GM12878 (cell line): ENCODE data around the gene SYCE1L. TPM values are rescaled to one million over a fixed set of nuclear protein-coding genes. Genes with fewer than 3 reads are reported as not detected.

Experiments used
- ATAC-seq: fragments of 200-7000 bp; cut with Tn5 transposase; 3 replicates; pipeline ENCODE4 v1.9.1; 2020; ENCODE audit warnings: mild to moderate bottlenecking, moderate library complexity
- BruUV-seq: library from RNA; stranded (reverse); fragments of 400-500 nt; replicated peaks from 2 replicates; lab custom pipeline; 2021; lab: Mats Ljungman, UMichigan
- CTCF ChIA-PET: fragments of 300-600 bp; sonication (Branson Sonifier 250); formaldehyde crosslinking; extraction: SDS; loops from one replicate; lab custom pipeline; 2021; ENCODE audit warnings: inconsistent platforms; lab: Yijun Ruan, JAX
- POLR2A ChIA-PET: fragments of 350-600 bp; formaldehyde crosslinking; extraction: SDS; loops from one replicate; lab custom pipeline; 2021; ENCODE audit warnings: inconsistent platforms; lab: Charles Lee
- RAD21 ChIA-PET: fragments of 300-600 bp; sonication (Branson Sonifier 250); formaldehyde crosslinking; loops from one replicate; lab custom pipeline; 2023; ENCODE audit warnings: antibody characterized with exemption; ENCODE audit not compliant: unreplicated experiment; lab: Charles Lee
- SMC1A ChIA-PET: fragments of 300-600 bp; sonication (Branson Sonifier 250); formaldehyde crosslinking; loops from one replicate; lab custom pipeline; 2023; ENCODE audit not compliant: unreplicated experiment, uncharacterized antibody; lab: Charles Lee
- DNase-seq: peaks from one replicate; pipeline ENCODE4 v3.0.0-alpha.2; 2011; ENCODE audit warnings: low read depth, low spot score
- FAIRE-seq: peaks from 3 replicates; lab custom pipeline; 2011; peaks lifted over from hg19 to GRCh38; lab: Jason Lieb, UNC
- H2AFZ ChIP-seq: 2 replicates; pipeline ENCODE4 v1.6.0; 2011; ENCODE audit warnings: low read depth, low read length, control low read depth; ENCODE audit not compliant: control insufficient read depth
- H3K27ac ChIP-seq: 2 replicates; pipeline ENCODE4 v1.5.1; 2011; ENCODE audit warnings: control low read depth; ENCODE audit not compliant: control insufficient read depth, insufficient read depth
- H3K27me3 ChIP-seq, 2 experiments: replicated peaks in 1 of 2; 2 replicates each; pipeline versions ENCODE4 v1.6.0 to v1.6.1; 2011; ENCODE audit warnings: low read length in 1 of 2; ENCODE audit not compliant: control insufficient read depth in 2 of 2, insufficient read depth in 2 of 2
- H3K36me3 ChIP-seq, 2 experiments: 2 replicates each; pipeline ENCODE4 v1.5.1; 2011; ENCODE audit warnings: low read length in 1 of 2; ENCODE audit not compliant: control insufficient read depth in 2 of 2, insufficient read depth in 2 of 2
- H3K4me1 ChIP-seq: 2 replicates; pipeline ENCODE4 v1.6.1; 2011; ENCODE audit warnings: mild to moderate bottlenecking, low read length, moderate library complexity, mixed read lengths; ENCODE audit not compliant: control insufficient read depth, insufficient read depth
- H3K4me2 ChIP-seq: 2 replicates; pipeline ENCODE4 v1.6.0; 2011; ENCODE audit warnings: control low read depth; ENCODE audit not compliant: control insufficient read depth, insufficient read depth
- H3K4me3 ChIP-seq: fragments of 200-600 bp; sonication (generic); 2 replicates; pipeline ENCODE4 v1.5.1; 2016
- H3K79me2 ChIP-seq: 2 replicates; pipeline ENCODE4 v1.6.0; 2011; ENCODE audit warnings: low read length; ENCODE audit not compliant: control insufficient read depth, insufficient read depth
- H3K9ac ChIP-seq: 2 replicates; pipeline ENCODE4 v1.8.0; 2011; ENCODE audit warnings: low read length, control low read depth, mixed read lengths; ENCODE audit not compliant: control insufficient read depth, insufficient read depth
- H3K9me3 ChIP-seq: replicated peaks from 3 replicates; pipeline ENCODE4 v1.5.1; 2011; ENCODE audit warnings: mild to moderate bottlenecking, low read length; ENCODE audit not compliant: control insufficient read depth, insufficient read depth
- H4K20me1 ChIP-seq: 2 replicates; pipeline ENCODE4 v1.6.0; 2011; ENCODE audit not compliant: control insufficient read depth, insufficient read depth
- CTCF ChIP-seq, 3 experiments: IDR thresholded peaks in 2 of 3; conservative IDR thresholded peaks in 1 of 3; 2 replicates each; pipeline ENCODE4 v1.5.1; 2011; ENCODE audit warnings: low read depth in 3 of 3, low read length in 3 of 3, mild to moderate bottlenecking in 3 of 3, control low read depth in 2 of 3, moderate library complexity in 2 of 3, inconsistent platforms in 1 of 3, mixed read lengths in 1 of 3; ENCODE audit not compliant: control insufficient read depth in 2 of 3, insufficient read depth in 1 of 3; ENCODE audit errors: extremely low read depth in 1 of 3
- EP300 ChIP-seq, 2 experiments: fragments of 150-350 bp in 1 of 2; IDR thresholded peaks; 2 replicates each; pipeline ENCODE4 v1.6.1; 2011 to 2012; ENCODE audit warnings: low read depth in 2 of 2, low read length in 2 of 2, borderline replicate concordance in 1 of 2, improper control_type of control experiment in 1 of 2, inconsistent platforms in 1 of 2; ENCODE audit not compliant: control insufficient read depth in 1 of 2
- GATAD2B ChIP-seq: fragments of 450-650 bp; conservative IDR thresholded peaks from 2 replicates; pipeline ENCODE4 v1.6.1; 2017; ENCODE audit warnings: low read depth, mild to moderate bottlenecking, moderate library complexity
- MAX ChIP-seq: IDR thresholded peaks from 2 replicates; pipeline ENCODE4 v1.6.1; 2012; ENCODE audit warnings: low read depth, low read length, improper control_type of control experiment
- NFYB ChIP-seq: IDR thresholded peaks from 2 replicates; pipeline ENCODE4 v1.6.1; 2011; ENCODE audit warnings: low read depth, mild to moderate bottlenecking, low read length, improper control_type of control experiment, moderate library complexity; ENCODE audit not compliant: insufficient read depth
- POLR2AphosphoS2 ChIP-seq: IDR thresholded peaks from 2 replicates; pipeline ENCODE4 v1.6.1; 2011; ENCODE audit warnings: low read depth, mild to moderate bottlenecking, low read length, improper control_type of control experiment, moderate library complexity
- POLR2AphosphoS5 ChIP-seq: IDR thresholded peaks from 2 replicates; pipeline ENCODE4 v1.6.1; 2011; ENCODE audit warnings: mild to moderate bottlenecking, low read length, inconsistent platforms
- RB1 ChIP-seq: fragments of 450-650 bp; formaldehyde crosslinking; IDR thresholded peaks from 2 replicates; pipeline ENCODE4 v1.6.1; 2017; ENCODE audit warnings: mild to moderate bottlenecking, borderline replicate concordance
- SIX5 ChIP-seq: IDR thresholded peaks from 2 replicates; pipeline ENCODE4 v1.6.1; 2011; ENCODE audit warnings: mild to moderate bottlenecking, low read depth, low read length, moderate library complexity; ENCODE audit not compliant: severe bottlenecking
- ZBTB4 ChIP-seq: fragments of 450-650 bp; formaldehyde crosslinking; IDR thresholded peaks from 2 replicates; pipeline ENCODE4 v1.4.0; 2022; ENCODE audit warnings: mild to moderate bottlenecking, moderate library complexity
- ZNF622 ChIP-seq: fragments of 450-650 bp; IDR thresholded peaks from 2 replicates; pipeline ENCODE4 v1.6.1; 2017; ENCODE audit warnings: mild to moderate bottlenecking, inconsistent platforms
- ZZZ3 ChIP-seq: IDR thresholded peaks from 2 replicates; pipeline ENCODE4 v1.6.1; 2011; ENCODE audit warnings: low read depth; ENCODE audit not compliant: control insufficient read depth, insufficient read length
- WGBS: methylation state at CpG from one replicate; pipeline ENCODE4 v1.1.6; 2016; ENCODE audit warnings: low lambda C conversion rate; ENCODE audit not compliant: insufficient replicate concordance, insufficient coverage; ENCODE audit errors: missing lambda C conversion rate; 5-methylcytosine and 5-hydroxymethylcytosine counted together
- in situ Hi-C: fragments of 300-500 bp; cut with MboI; formaldehyde crosslinking; loops from 9 replicates; pipeline ENCODE4 v1.14.3; 2018; ENCODE audit warnings: mixed read lengths
- intact Hi-C: fragments of 100-400 bp; cut with micrococcal nuclease; formaldehyde crosslinking; loops from one replicate; pipeline ENCODE4 v1.14.2; 2022; ENCODE audit not compliant: unreplicated experiment
- polyA plus RNA-seq, 11 experiments: library from polyadenylated mRNA; depleted of rRNA in 4 of 11; unstranded in 6 of 11; stranded (reverse) in 5 of 11; fragments of >200 nt; fragmentation: Nextera tagmentation in 4 of 11; fragmentation: Illumina TruSeq in 1 of 11; extraction: Ambion mirVana in 4 of 11; extraction: Trizol in 1 of 11; gene quantifications; 1 replicate in 1 of 11; 2 replicates in 10 of 11; pipeline versions ENCODE4 v1.2.1 to v1.2.3, GENCODE V29; 2011 to 2016; ENCODE audit warnings: inconsistent platforms in 2 of 11, missing spikeins in 2 of 11, low read depth in 1 of 11
- total RNA-seq, 4 experiments: library from RNA; depleted of rRNA in 3 of 4; stranded (reverse); fragments of >200 nt in 3 of 4; fragmentation: Illumina TruSeq in 1 of 4; extraction: Trizol in 1 of 4; gene quantifications; 2 replicates each; pipeline versions ENCODE4 v1.2.1 to v1.2.3, GENCODE V29; 2013 to 2021
- TF ChIP-seq, protein P1 (sequence below): fragments of 450-650 bp; IDR thresholded peaks from 2 replicates; pipeline ENCODE4 v1.6.1; 2017; ENCODE audit warnings: mild to moderate bottlenecking, moderate library complexity

The SYCE1L gene
- total and polyA plus RNA-seq, 10 of the 15 experiments (the other 5 are each of a cell fraction or from before 2014, with no cell fraction given), result 0.35 to 4.6 (median 0.91) TPM; not detected in 5

- ChIA-PET SMC1A (no interaction called here), RAD21 (no interaction called here), POLR2A (no interaction called here), CTCF (interaction anchor here (1.2 kb wide), 1 partner anchor 14 kb away, joined by 4 read pairs; no protein-coding TSS in a partner anchor)
- FAIRE-seq, result no peak
- 47% methylated on average over 4 of the region's 4 CpGs for WGBS
- Histone ChIP-seq H3K9ac (no peak overlapping the region), H3K9me3 (no peaks in the 10 kb centered on the region), H3K4me3 (no peak overlapping the region), H3K27me3 (no peaks in the 10 kb centered on the region), H4K20me1 (no peaks in the 10 kb centered on the region), H2AFZ (no peak overlapping the region), H3K79me2 (no peaks in the 10 kb centered on the region), H3K4me1 (no peaks in the 10 kb centered on the region), H3K27ac (no peak overlapping the region), H3K4me2 (no peak overlapping the region), H3K36me3 (no peaks in the 10 kb centered on the region)
- in situ Hi-C loops, result no loop called here
- DNase-seq, result no peak
- no TSS peak for BruUV-seq
- ATAC-seq, result no peak
- intact Hi-C loops, result no loop called here
- TF ChIP-seq ZBTB4 (CRISPR knock-in tag) (no peak), ZNF622 (no peak), RB1 (no peak), SIX5 (no peak), CTCF (IDR thresholded peaks at IDR 0.05 in 2 of 3, conservative IDR thresholded peaks at IDR 0.05 in 1 of 3; ENCODE audit: control insufficient read depth in 2 of 3, extremely low read depth in 1 of 3, insufficient read depth in 1 of 3, low read depth in 3 of 3, low read length in 3 of 3) (no peak), GATAD2B (no peak), ZZZ3 (no peak), POLR2AphosphoS2 (no peak), MAX (no peak), POLR2AphosphoS5 (no peak), NFYB (no peak), EP300 (IDR thresholded peaks at IDR 0.05; ENCODE audit: borderline replicate concordance in 1 of 2, control insufficient read depth in 1 of 2, low read depth in 2 of 2, low read length in 2 of 2) (no peak)
- TF ChIP-seq, protein P1, sequence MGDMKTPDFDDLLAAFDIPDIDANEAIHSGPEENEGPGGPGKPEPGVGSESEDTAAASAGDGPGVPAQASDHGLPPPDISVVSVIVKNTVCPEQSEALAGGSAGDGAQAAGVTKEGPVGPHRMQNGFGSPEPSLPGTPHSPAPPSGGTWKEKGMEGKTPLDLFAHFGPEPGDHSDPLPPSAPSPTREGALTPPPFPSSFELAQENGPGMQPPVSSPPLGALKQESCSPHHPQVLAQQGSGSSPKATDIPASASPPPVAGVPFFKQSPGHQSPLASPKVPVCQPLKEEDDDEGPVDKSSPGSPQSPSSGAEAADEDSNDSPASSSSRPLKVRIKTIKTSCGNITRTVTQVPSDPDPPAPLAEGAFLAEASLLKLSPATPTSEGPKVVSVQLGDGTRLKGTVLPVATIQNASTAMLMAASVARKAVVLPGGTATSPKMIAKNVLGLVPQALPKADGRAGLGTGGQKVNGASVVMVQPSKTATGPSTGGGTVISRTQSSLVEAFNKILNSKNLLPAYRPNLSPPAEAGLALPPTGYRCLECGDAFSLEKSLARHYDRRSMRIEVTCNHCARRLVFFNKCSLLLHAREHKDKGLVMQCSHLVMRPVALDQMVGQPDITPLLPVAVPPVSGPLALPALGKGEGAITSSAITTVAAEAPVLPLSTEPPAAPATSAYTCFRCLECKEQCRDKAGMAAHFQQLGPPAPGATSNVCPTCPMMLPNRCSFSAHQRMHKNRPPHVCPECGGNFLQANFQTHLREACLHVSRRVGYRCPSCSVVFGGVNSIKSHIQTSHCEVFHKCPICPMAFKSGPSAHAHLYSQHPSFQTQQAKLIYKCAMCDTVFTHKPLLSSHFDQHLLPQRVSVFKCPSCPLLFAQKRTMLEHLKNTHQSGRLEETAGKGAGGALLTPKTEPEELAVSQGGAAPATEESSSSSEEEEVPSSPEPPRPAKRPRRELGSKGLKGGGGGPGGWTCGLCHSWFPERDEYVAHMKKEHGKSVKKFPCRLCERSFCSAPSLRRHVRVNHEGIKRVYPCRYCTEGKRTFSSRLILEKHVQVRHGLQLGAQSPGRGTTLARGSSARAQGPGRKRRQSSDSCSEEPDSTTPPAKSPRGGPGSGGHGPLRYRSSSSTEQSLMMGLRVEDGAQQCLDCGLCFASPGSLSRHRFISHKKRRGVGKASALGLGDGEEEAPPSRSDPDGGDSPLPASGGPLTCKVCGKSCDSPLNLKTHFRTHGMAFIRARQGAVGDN, result no peak
Measured at GRCh38 chr16:77250400-77250799, 51.2 kb downstream of the SYCE1L start.
